AG04450 (cell line): Measurements from ENCODE around the gene TM2D3. TPM values are rescaled to one million over a fixed set of nuclear protein-coding genes. Genes with fewer than 3 reads are reported as not detected.

Experiments used
- CTCF ChIA-PET: fragments of 300-600, 350-600 bp; formaldehyde crosslinking; extraction: SDS; loops from one replicate; lab custom pipeline; 2022; ENCODE audit warnings: antibody characterized with exemption, inconsistent platforms; lab: Charles Lee
- POLR2A ChIA-PET: fragments of 350-600 bp; formaldehyde crosslinking; extraction: SDS; loops from one replicate; lab custom pipeline; 2021; ENCODE audit warnings: antibody characterized with exemption, inconsistent platforms; lab: Yijun Ruan, JAX
- DNase-seq: peaks from one replicate; pipeline ENCODE4 v3.0.0-alpha.2; 2011; ENCODE audit warnings: low read depth, low spot score
- H3K27ac ChIP-seq: one replicate; pipeline ENCODE4 v1.5.1; 2012; ENCODE audit warnings: low read depth, low read length, control low read depth
- H3K27me3 ChIP-seq: one replicate; pipeline ENCODE4 v1.6.0; 2012; ENCODE audit warnings: low read length; ENCODE audit not compliant: control insufficient read depth, insufficient read depth
- H3K4me3 ChIP-seq: 2 replicates; pipeline ENCODE4 v1.5.1; 2011; ENCODE audit warnings: mild to moderate bottlenecking, low read depth, low read length, control low read depth
- H3K9me3 ChIP-seq: 2 replicates; pipeline ENCODE4 v1.5.1; 2012; ENCODE audit warnings: low read length; ENCODE audit not compliant: control insufficient read depth, insufficient read depth
- CTCF ChIP-seq: IDR thresholded peaks from 2 replicates; pipeline ENCODE4 v1.5.1; 2011; ENCODE audit warnings: low read depth, low read length, control low read depth, inconsistent platforms
- polyA plus RNA-seq: library from polyadenylated mRNA; depleted of rRNA; stranded (reverse); fragments of >200 nt; gene quantifications from 2 replicates; pipeline ENCODE4 v1.2.3, GENCODE V29; 2011

Gene TM2D3
- polyA plus RNA-seq, 1 experiment, result 64.2 TPM

- CTCF ChIA-PET, result no interaction called here
Observed at GRCh38 chr15:101694261-101694660, 42.1 kb upstream of the TM2D3 start.

GRCh38 chr15:101692801-101693598 is 40.8 kb upstream of the TM2D3 start:
- TF ChIP-seq CTCF, result no peak
- DNase-seq, result no peak
- no peaks in the 10 kb centered on the region for H3K9me3 ChIP-seq
- POLR2A ChIA-PET, result no interaction called here
- no peak overlapping the region for H3K27ac ChIP-seq
- CTCF ChIA-PET, result no interaction called here
- H3K27me3 ChIP-seq, result no peaks in the 10 kb centered on the region
- H3K4me3 ChIP-seq, result no peak overlapping the region

More at GRCh38 chr15:101694261-101694660, 42.1 kb upstream of the TM2D3 start:
- no peak for TF ChIP-seq CTCF
- Histone ChIP-seq H3K9me3 (no peaks in the 10 kb centered on the region), H3K27ac (no peak overlapping the region), H3K27me3 (no peaks in the 10 kb centered on the region), H3K4me3 (no peak overlapping the region)
- DNase-seq, result no peak
- POLR2A ChIA-PET, result no interaction called here

- Histone ChIP-seq H3K9me3 (no peaks in the 10 kb centered on the region), H3K27ac (no peak overlapping the region), H3K27me3 (no peaks in the 10 kb centered on the region), H3K4me3 (no peak overlapping the region)
- no peak for DNase-seq
- ChIA-PET CTCF (no interaction called here), POLR2A (no interaction called here)
- no peak for TF ChIP-seq CTCF
Observed at GRCh38 chr15:101689901-101690300, 37.7 kb upstream of the TM2D3 start.

- CTCF ChIA-PET, result interaction anchor here (2.6 kb wide), 1 partner anchor 46 kb away, joined by 10 read pairs; no protein-coding TSS in a partner anchor
- DNase-seq, result no peak
- TF ChIP-seq CTCF, result no peak
- H3K27ac ChIP-seq, result no peak overlapping the region
- H3K27me3 ChIP-seq, result no peaks in the 10 kb centered on the region
- POLR2A ChIA-PET, result no interaction called here
- H3K9me3 ChIP-seq, result no peaks in the 10 kb centered on the region
- no peak overlapping the region for H3K4me3 ChIP-seq
Observed at GRCh38 chr15:101686718-101687117, 34.5 kb upstream of the TM2D3 start.

- Histone ChIP-seq H3K9me3 (no peaks in the 10 kb centered on the region), H3K27me3 (no peaks in the 10 kb centered on the region), H3K4me3 (no peak overlapping the region), H3K27ac (peak overlapping the region; percentile 62)
- TF ChIP-seq CTCF, result no peak
- POLR2A ChIA-PET, result no interaction called here
- no peak for DNase-seq
- CTCF ChIA-PET, result no interaction called here
Observed at GRCh38 chr15:101684877-101685276, 32.7 kb upstream of the TM2D3 start.
